K562 (cell line): Measurements from ENCODE around the gene ATXN7L2. TPM values are rescaled to one million over a fixed set of nuclear protein-coding genes. Genes with fewer than 3 reads are reported as not detected.
A peak's percentile ranks its signal among the peaks of the same experiment; 100 is the strongest.

Experiments
- ATF3 ChIP-seq, 2 experiments: fragments of 450-650 bp in 1 of 2; sonication (generic) in 1 of 2; formaldehyde crosslinking in 1 of 2; IDR thresholded peaks in 1 of 2; conservative IDR thresholded peaks in 1 of 2; 2 replicates each; pipeline versions ENCODE4 v1.6.1 to v1.8.1; 2016 to 2023; ENCODE audit warnings: mild to moderate bottlenecking in 2 of 2, moderate library complexity in 2 of 2, inconsistent platforms in 1 of 2, missing genetic modification reagents in 1 of 2
- ESRRB ChIP-seq: fragments of 250-450 bp; sonication (Bioruptor Pico); IDR thresholded peaks from 2 replicates; pipeline ENCODE4 v1.5.0; 2020; ENCODE audit warnings: mild to moderate bottlenecking, moderate library complexity, borderline replicate concordance
- JUND ChIP-seq, 2 experiments: IDR thresholded peaks; 2 replicates in 1 of 2; 3 replicates in 1 of 2; pipeline ENCODE4 v1.6.1; 2011; ENCODE audit warnings: borderline replicate concordance in 2 of 2, low read depth in 2 of 2, low read length in 2 of 2, improper control_type of control experiment in 1 of 2, missing biosample characterization in 1 of 2, missing genetic modification characterization in 1 of 2, missing genetic modification reagents in 1 of 2
- KAT2B ChIP-seq: IDR thresholded peaks from one replicate; pipeline ENCODE4 v1.6.1; 2012; ENCODE audit warnings: low read depth, mild to moderate bottlenecking, control low read depth, inconsistent platforms, low read length, moderate library complexity
- KAT8 ChIP-seq: fragments of 450-650 bp; IDR thresholded peaks from 2 replicates; pipeline ENCODE4 v1.6.1; 2016; ENCODE audit warnings: low read depth, mild to moderate bottlenecking
- KDM1A ChIP-seq, 2 experiments: fragments of 450-650 bp; IDR thresholded peaks; 2 replicates each; pipeline ENCODE4 v1.6.1; 2016; ENCODE audit warnings: mild to moderate bottlenecking in 2 of 2
- PHF8 ChIP-seq: fragments of 200-600 bp; sonication (generic); IDR thresholded peaks from 2 replicates; pipeline ENCODE4 v1.6.1; 2012; ENCODE audit warnings: mixed run types, mild to moderate bottlenecking, inconsistent platforms, low read length, moderate library complexity, borderline replicate concordance
- POLR3G ChIP-seq: IDR thresholded peaks from 2 replicates; pipeline ENCODE4 v1.6.1; 2011; ENCODE audit not compliant: insufficient read length, insufficient replicate concordance; ENCODE audit errors: extremely low read depth
- RB1 ChIP-seq: fragments of 450-650 bp; IDR thresholded peaks from 2 replicates; pipeline ENCODE4 v1.6.1; 2017; ENCODE audit warnings: low read depth, mild to moderate bottlenecking
- WHSC1 ChIP-seq: IDR thresholded peaks from one replicate; pipeline ENCODE4 v1.6.1; 2012; ENCODE audit warnings: low read length, control low read depth, inconsistent platforms
- XRCC3 ChIP-seq: fragments of 450-650 bp; IDR thresholded peaks from 2 replicates; pipeline ENCODE4 v1.6.1; 2017; ENCODE audit warnings: mild to moderate bottlenecking, moderate library complexity
- ZEB2 ChIP-seq: fragments of 450-650 bp; IDR thresholded peaks from 2 replicates; pipeline ENCODE4 v1.6.1; 2016
- ZKSCAN3 ChIP-seq: fragments of 250-450 bp; sonication (Bioruptor Pico); IDR thresholded peaks from 2 replicates; pipeline ENCODE4 v1.4.0; 2020
- ZNF583 ChIP-seq: fragments of 250-450 bp; sonication (Bioruptor Pico); IDR thresholded peaks from 2 replicates; pipeline ENCODE4 v1.4.0; 2020
- polyA plus RNA-seq, 8 experiments: library from polyadenylated mRNA; depleted of rRNA in 4 of 8; stranded (reverse) in 5 of 8; unstranded in 3 of 8; fragments of >200 nt; fragmentation: Nextera tagmentation in 2 of 8; fragmentation: Illumina TruSeq in 1 of 8; extraction: Ambion mirVana in 2 of 8; extraction: Trizol in 1 of 8; gene quantifications; 2 replicates each; pipeline versions ENCODE4 v1.2.1 to v1.2.3, GENCODE V29; 2011 to 2014; ENCODE audit warnings: inconsistent platforms in 1 of 8, missing spikeins in 1 of 8
- total RNA-seq, 7 experiments: library from RNA; depleted of rRNA in 6 of 7; stranded (reverse); fragments of >200 nt in 6 of 7; fragmentation: Illumina TruSeq in 2 of 7; extraction: Trizol in 2 of 7; gene quantifications; 2 replicates each; pipeline versions ENCODE4 v1.2.1 to v1.2.3, GENCODE V29; 2011 to 2021; ENCODE audit warnings: low replicate concordance in 1 of 7
- TF ChIP-seq, protein P1 (sequence below): sonication (generic); formaldehyde crosslinking; IDR thresholded peaks from 2 replicates; pipeline ENCODE4 v1.8.0; 2022; ENCODE audit warnings: mild to moderate bottlenecking, missing genetic modification reagents
- TF ChIP-seq, protein P2 (sequence below): sonication (generic); formaldehyde crosslinking; IDR thresholded peaks from 2 replicates; pipeline ENCODE4 v1.8.0; 2023; ENCODE audit warnings: missing genetic modification reagents, mild to moderate bottlenecking, borderline replicate concordance

Gene ATXN7L2
- total and polyA plus RNA-seq, 9 of the 15 experiments (the other 6 are each of a cell fraction or from before 2014, with no cell fraction given) = 0.21 to 10.4 (median 5.8) TPM

DNA sequence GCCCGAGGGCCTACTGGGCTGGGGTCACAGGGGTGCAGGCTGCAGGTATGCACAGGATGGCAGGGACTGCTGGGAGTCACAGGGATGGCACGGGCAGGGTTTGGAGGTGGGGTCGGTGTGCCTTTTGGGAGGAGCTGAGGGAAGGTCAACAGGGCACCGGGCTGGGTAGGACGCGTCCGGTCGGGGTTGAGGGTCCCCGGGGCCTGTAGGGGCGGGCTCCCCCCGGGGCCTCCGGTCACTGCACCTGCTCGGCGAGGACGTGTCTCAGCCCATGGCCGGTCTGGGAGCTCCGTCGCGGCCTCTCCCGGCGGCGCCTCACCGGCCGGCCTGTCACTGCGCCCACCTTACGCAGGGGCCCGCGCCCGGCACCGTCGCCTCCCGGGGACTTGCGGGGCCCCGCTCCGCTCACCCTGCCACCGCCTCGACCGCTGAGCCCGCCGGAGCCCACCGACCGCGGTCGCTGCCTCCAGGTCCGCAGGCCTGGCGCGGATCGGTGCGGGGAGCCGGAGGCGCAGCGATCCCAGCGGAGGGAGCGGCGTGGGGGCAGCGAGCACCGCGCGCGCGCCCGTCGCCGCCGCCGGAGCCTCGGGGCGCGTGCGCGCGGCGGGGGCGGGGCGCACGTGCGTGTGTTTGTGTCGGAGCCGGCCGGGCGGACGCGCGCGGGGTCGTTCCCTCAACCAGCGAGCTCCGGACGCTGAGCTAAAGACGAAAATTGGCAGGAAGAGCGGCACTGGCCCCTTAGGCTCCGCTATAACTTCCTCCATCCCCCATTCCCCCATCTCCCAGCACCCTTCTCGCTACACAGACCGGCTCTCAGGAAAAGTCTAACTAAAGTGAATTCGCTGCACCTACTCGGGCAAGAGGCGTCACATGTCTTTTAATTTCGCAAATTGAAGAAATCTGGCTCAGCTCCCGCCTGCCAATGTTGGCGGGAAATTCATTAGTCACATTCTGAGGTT, 25.8 kb downstream of the ATXN7L2 start, which contains the start of gene AMIGO1 (continued):
- TF ChIP-seq, protein P1, sequence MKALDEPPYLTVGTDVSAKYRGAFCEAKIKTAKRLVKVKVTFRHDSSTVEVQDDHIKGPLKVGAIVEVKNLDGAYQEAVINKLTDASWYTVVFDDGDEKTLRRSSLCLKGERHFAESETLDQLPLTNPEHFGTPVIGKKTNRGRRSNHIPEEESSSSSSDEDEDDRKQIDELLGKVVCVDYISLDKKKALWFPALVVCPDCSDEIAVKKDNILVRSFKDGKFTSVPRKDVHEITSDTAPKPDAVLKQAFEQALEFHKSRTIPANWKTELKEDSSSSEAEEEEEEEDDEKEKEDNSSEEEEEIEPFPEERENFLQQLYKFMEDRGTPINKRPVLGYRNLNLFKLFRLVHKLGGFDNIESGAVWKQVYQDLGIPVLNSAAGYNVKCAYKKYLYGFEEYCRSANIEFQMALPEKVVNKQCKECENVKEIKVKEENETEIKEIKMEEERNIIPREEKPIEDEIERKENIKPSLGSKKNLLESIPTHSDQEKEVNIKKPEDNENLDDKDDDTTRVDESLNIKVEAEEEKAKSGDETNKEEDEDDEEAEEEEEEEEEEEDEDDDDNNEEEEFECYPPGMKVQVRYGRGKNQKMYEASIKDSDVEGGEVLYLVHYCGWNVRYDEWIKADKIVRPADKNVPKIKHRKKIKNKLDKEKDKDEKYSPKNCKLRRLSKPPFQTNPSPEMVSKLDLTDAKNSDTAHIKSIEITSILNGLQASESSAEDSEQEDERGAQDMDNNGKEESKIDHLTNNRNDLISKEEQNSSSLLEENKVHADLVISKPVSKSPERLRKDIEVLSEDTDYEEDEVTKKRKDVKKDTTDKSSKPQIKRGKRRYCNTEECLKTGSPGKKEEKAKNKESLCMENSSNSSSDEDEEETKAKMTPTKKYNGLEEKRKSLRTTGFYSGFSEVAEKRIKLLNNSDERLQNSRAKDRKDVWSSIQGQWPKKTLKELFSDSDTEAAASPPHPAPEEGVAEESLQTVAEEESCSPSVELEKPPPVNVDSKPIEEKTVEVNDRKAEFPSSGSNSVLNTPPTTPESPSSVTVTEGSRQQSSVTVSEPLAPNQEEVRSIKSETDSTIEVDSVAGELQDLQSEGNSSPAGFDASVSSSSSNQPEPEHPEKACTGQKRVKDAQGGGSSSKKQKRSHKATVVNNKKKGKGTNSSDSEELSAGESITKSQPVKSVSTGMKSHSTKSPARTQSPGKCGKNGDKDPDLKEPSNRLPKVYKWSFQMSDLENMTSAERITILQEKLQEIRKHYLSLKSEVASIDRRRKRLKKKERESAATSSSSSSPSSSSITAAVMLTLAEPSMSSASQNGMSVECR (CRISPR knock-in tag) = peak; percentile 66; the same call in 1 of the 2 replicates
- TF ChIP-seq, protein P2, sequence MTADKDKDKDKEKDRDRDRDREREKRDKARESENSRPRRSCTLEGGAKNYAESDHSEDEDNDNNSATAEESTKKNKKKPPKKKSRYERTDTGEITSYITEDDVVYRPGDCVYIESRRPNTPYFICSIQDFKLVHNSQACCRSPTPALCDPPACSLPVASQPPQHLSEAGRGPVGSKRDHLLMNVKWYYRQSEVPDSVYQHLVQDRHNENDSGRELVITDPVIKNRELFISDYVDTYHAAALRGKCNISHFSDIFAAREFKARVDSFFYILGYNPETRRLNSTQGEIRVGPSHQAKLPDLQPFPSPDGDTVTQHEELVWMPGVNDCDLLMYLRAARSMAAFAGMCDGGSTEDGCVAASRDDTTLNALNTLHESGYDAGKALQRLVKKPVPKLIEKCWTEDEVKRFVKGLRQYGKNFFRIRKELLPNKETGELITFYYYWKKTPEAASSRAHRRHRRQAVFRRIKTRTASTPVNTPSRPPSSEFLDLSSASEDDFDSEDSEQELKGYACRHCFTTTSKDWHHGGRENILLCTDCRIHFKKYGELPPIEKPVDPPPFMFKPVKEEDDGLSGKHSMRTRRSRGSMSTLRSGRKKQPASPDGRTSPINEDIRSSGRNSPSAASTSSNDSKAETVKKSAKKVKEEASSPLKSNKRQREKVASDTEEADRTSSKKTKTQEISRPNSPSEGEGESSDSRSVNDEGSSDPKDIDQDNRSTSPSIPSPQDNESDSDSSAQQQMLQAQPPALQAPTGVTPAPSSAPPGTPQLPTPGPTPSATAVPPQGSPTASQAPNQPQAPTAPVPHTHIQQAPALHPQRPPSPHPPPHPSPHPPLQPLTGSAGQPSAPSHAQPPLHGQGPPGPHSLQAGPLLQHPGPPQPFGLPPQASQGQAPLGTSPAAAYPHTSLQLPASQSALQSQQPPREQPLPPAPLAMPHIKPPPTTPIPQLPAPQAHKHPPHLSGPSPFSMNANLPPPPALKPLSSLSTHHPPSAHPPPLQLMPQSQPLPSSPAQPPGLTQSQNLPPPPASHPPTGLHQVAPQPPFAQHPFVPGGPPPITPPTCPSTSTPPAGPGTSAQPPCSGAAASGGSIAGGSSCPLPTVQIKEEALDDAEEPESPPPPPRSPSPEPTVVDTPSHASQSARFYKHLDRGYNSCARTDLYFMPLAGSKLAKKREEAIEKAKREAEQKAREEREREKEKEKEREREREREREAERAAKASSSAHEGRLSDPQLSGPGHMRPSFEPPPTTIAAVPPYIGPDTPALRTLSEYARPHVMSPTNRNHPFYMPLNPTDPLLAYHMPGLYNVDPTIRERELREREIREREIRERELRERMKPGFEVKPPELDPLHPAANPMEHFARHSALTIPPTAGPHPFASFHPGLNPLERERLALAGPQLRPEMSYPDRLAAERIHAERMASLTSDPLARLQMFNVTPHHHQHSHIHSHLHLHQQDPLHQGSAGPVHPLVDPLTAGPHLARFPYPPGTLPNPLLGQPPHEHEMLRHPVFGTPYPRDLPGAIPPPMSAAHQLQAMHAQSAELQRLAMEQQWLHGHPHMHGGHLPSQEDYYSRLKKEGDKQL (CRISPR knock-in tag) = no peak
- no peak for TF ChIP-seq KAT8
- peak; percentile 50; the same call in 1 of the 2 replicates for TF ChIP-seq PHF8
- no peak for TF ChIP-seq XRCC3
- TF ChIP-seq ATF3 (IDR thresholded peaks at IDR 0.05) = no peak
- no peak for TF ChIP-seq ATF3 (CRISPR knock-in tag; conservative IDR thresholded peaks at IDR 0.05)
- no peak for TF ChIP-seq POLR3G
- TF ChIP-seq ESRRB (CRISPR knock-in tag) = no peak
- TF ChIP-seq KAT2B = no peak
- no peak for TF ChIP-seq ZKSCAN3 (CRISPR knock-in tag)
- TF ChIP-seq ZNF583 = peak; percentile 35; the same call in 1 of the 2 replicates
- no peak for TF ChIP-seq WHSC1
- TF ChIP-seq JUND (IDR thresholded peaks at IDR 0.05; ENCODE audit: borderline replicate concordance, low read depth, low read length) = no peak
- TF ChIP-seq JUND (tag; IDR thresholded peaks at IDR 0.05; ENCODE audit: borderline replicate concordance, low read depth, low read length) = no peak
- TF ChIP-seq RB1 = peak; percentile 68
- TF ChIP-seq ZEB2 = no peak
- TF ChIP-seq KDM1A (IDR thresholded peaks at IDR 0.05) = no peak
